HEK293 (cell line): ENCODE data around the gene AWAT1.

Source experiments
- CTCF ChIA-PET: fragments of 350-600 bp; formaldehyde crosslinking; extraction: SDS; loops from one replicate; lab custom pipeline; 2021; ENCODE audit warnings: antibody characterized with exemption; lab: Yijun Ruan, JAX
- POLR2A ChIA-PET: fragments of 300-600 bp; formaldehyde crosslinking; extraction: SDS; loops from one replicate; lab custom pipeline; 2020; ENCODE audit warnings: antibody characterized with exemption, inconsistent platforms; lab: Yijun Ruan, JAX
- H3K27ac ChIP-seq: fragments of 200-500 bp; sonication (Bioruptor generic); 2 replicates; pipeline ENCODE4 v1.5.1; 2014; ENCODE audit warnings: low read depth, low read length, control low read depth, inconsistent platforms; ENCODE audit errors: extremely low read depth
- H3K36me3 ChIP-seq, 2 experiments: fragments of 200-500 bp in 1 of 2; sonication (Bioruptor generic) in 1 of 2; 1 replicate in 1 of 2; 2 replicates in 1 of 2; pipeline ENCODE4 v1.5.1; 2014 to 2017; ENCODE audit warnings: inconsistent platforms in 2 of 2, low read length in 2 of 2; ENCODE audit not compliant: control insufficient read depth in 2 of 2, insufficient read depth in 1 of 2
- H3K4me1 ChIP-seq: fragments of 200-500 bp; sonication (Bioruptor generic); 2 replicates; pipeline ENCODE4 v1.5.1; 2014; ENCODE audit warnings: mild to moderate bottlenecking, low read length, inconsistent platforms; ENCODE audit not compliant: control insufficient read depth, insufficient read depth
- H3K4me3 ChIP-seq: 2 replicates; pipeline ENCODE4 v1.5.1; 2011; ENCODE audit warnings: low read depth, mild to moderate bottlenecking, control low read depth, low read length, moderate library complexity
- H3K9me3 ChIP-seq: fragments of 200-500 bp; sonication (Bioruptor generic); 2 replicates; pipeline ENCODE4 v1.5.1; 2014; ENCODE audit warnings: low read depth, low read length, inconsistent platforms; ENCODE audit not compliant: control insufficient read depth, insufficient read depth
- CTCF ChIP-seq: fragments of 450-650 bp; formaldehyde crosslinking; IDR thresholded peaks from 2 replicates; pipeline ENCODE4 v1.5.1; 2016; ENCODE audit warnings: missing biosample characterization, missing genetic modification characterization
- HOXD13 ChIP-seq: sonication (generic); formaldehyde crosslinking; IDR thresholded peaks from 2 replicates; pipeline ENCODE4 v1.8.0; 2022; ENCODE audit warnings: missing genetic modification reagents, borderline replicate concordance
- KLF10 ChIP-seq: fragments of 450-650 bp; IDR thresholded peaks from 2 replicates; pipeline ENCODE4 v1.5.1; 2018; ENCODE audit warnings: missing biosample characterization, mild to moderate bottlenecking, missing genetic modification characterization
- OSR2 ChIP-seq: fragments of 450-650 bp; formaldehyde crosslinking; IDR thresholded peaks from 2 replicates; pipeline ENCODE4 v1.5.1; 2016; ENCODE audit warnings: missing biosample characterization, missing genetic modification characterization
- YY1 ChIP-seq: fragments of 450-650 bp; formaldehyde crosslinking; IDR thresholded peaks from 2 replicates; pipeline ENCODE4 v1.5.1; 2018; ENCODE audit warnings: missing biosample characterization, missing genetic modification characterization
- YY2 ChIP-seq: fragments of 450-650 bp; formaldehyde crosslinking; IDR thresholded peaks from 2 replicates; pipeline ENCODE4 v1.5.1; 2016; ENCODE audit warnings: missing biosample characterization, missing genetic modification characterization
- ZBTB11 ChIP-seq: fragments of 450-650 bp; formaldehyde crosslinking; conservative IDR thresholded peaks from 2 replicates; pipeline ENCODE4 v1.5.1; 2016; ENCODE audit warnings: low read depth, missing biosample characterization, missing genetic modification characterization
- ZBTB17 ChIP-seq: fragments of 450-650 bp; formaldehyde crosslinking; IDR thresholded peaks from 2 replicates; pipeline ENCODE4 v1.5.1; 2016; ENCODE audit warnings: missing biosample characterization, missing genetic modification characterization
- ZBTB26 ChIP-seq: fragments of 450-650 bp; formaldehyde crosslinking; optimal IDR thresholded peaks from 2 replicates; pipeline ENCODE3; 2016; ENCODE audit warnings: missing biosample characterization, mild to moderate bottlenecking, missing genetic modification characterization
- ZBTB48 ChIP-seq: fragments of 450-650 bp; formaldehyde crosslinking; IDR thresholded peaks from 2 replicates; pipeline ENCODE4 v1.5.1; 2016; ENCODE audit warnings: missing biosample characterization, missing genetic modification characterization
- ZNF140 ChIP-seq: fragments of 450-650 bp; formaldehyde crosslinking; IDR thresholded peaks from 2 replicates; pipeline ENCODE4 v1.5.1; 2016; ENCODE audit warnings: missing biosample characterization, missing genetic modification characterization
- ZNF155 ChIP-seq: fragments of 450-650 bp; formaldehyde crosslinking; IDR thresholded peaks from 2 replicates; pipeline ENCODE4 v1.5.1; 2016; ENCODE audit warnings: missing biosample characterization, missing genetic modification characterization
- ZNF2 ChIP-seq: fragments of 450-650 bp; formaldehyde crosslinking; IDR thresholded peaks from 2 replicates; pipeline ENCODE4 v1.5.1; 2016; ENCODE audit warnings: missing biosample characterization, missing genetic modification characterization
- ZNF202 ChIP-seq: fragments of 450-650 bp; formaldehyde crosslinking; IDR thresholded peaks from 2 replicates; pipeline ENCODE4 v1.5.1; 2016; ENCODE audit warnings: missing biosample characterization, missing genetic modification characterization, borderline replicate concordance
- ZNF214 ChIP-seq: fragments of 450-650 bp; formaldehyde crosslinking; IDR thresholded peaks from 2 replicates; pipeline ENCODE4 v1.5.1; 2017; ENCODE audit warnings: missing biosample characterization, mild to moderate bottlenecking, missing genetic modification characterization, borderline replicate concordance
- ZNF239 ChIP-seq: fragments of 450-650 bp; formaldehyde crosslinking; IDR thresholded peaks from 2 replicates; pipeline ENCODE4 v1.5.1; 2016; ENCODE audit warnings: missing biosample characterization, missing genetic modification characterization
- ZNF398 ChIP-seq: fragments of 450-650 bp; formaldehyde crosslinking; IDR thresholded peaks from 2 replicates; pipeline ENCODE4 v1.5.1; 2017; ENCODE audit warnings: missing biosample characterization, missing genetic modification characterization
- ZNF48 ChIP-seq: fragments of 450-650 bp; formaldehyde crosslinking; IDR thresholded peaks from 2 replicates; pipeline ENCODE4 v1.5.1; 2016; ENCODE audit warnings: missing biosample characterization, missing genetic modification characterization
- ZNF585B ChIP-seq: fragments of 450-650 bp; formaldehyde crosslinking; IDR thresholded peaks from 2 replicates; pipeline ENCODE4 v1.5.1; 2016; ENCODE audit warnings: missing biosample characterization, missing genetic modification characterization
- ZNF626 ChIP-seq: fragments of 450-650 bp; sonication (Bioruptor Pico); formaldehyde crosslinking; IDR thresholded peaks from 2 replicates; pipeline ENCODE4 v1.5.1; 2018; ENCODE audit warnings: missing biosample characterization, missing genetic modification characterization, inconsistent platforms
- ZNF654 ChIP-seq: fragments of 450-650 bp; formaldehyde crosslinking; IDR thresholded peaks from 2 replicates; pipeline ENCODE4 v1.5.1; 2016; ENCODE audit warnings: low read depth, missing biosample characterization, missing genetic modification characterization
- ZNF776 ChIP-seq: fragments of 450-650 bp; formaldehyde crosslinking; IDR thresholded peaks from 2 replicates; pipeline ENCODE4 v1.5.0; 2017; ENCODE audit warnings: missing biosample characterization, missing genetic modification characterization, borderline replicate concordance
- ZNF843 ChIP-seq: fragments of 450-650 bp; formaldehyde crosslinking; IDR thresholded peaks from 2 replicates; pipeline ENCODE4 v1.5.1; 2016; ENCODE audit warnings: missing biosample characterization, missing genetic modification characterization
- ZSCAN4 ChIP-seq: fragments of 450-650 bp; formaldehyde crosslinking; IDR thresholded peaks from 2 replicates; pipeline ENCODE4 v1.5.1; 2017; ENCODE audit warnings: missing biosample characterization, missing genetic modification characterization

The AWAT1 gene

GRCh38 chrX:70247252-70247651 is 12.8 kb downstream of the AWAT1 start:
- ChIA-PET POLR2A (no interaction called here), CTCF (interaction anchor here (0.5 kb wide), 1 partner anchor 1110 kb away, joined by 3 read pairs; no protein-coding TSS in a partner anchor)
- Histone ChIP-seq H3K9me3 (no peaks in the 10 kb centered on the region; the same call in 1 of the 2 replicates), H3K36me3 (no peaks in the 10 kb centered on the region), H3K4me3 (no peak overlapping the region), H3K27ac (no peak overlapping the region), H3K4me1 (no peaks in the 10 kb centered on the region)
- TF ChIP-seq ZNF140 (tag by site-specific recombination) (no peak), ZBTB11 (tag by site-specific recombination) (no peak), ZSCAN4 (tag by site-specific recombination) (no peak), HOXD13 (CRISPR knock-in tag) (no peak), ZNF585B (tag by site-specific recombination) (no peak), YY1 (tag by site-specific recombination) (no peak), ZBTB17 (tag by site-specific recombination) (no peak), ZNF155 (tag by site-specific recombination) (no peak)

GRCh38 chrX:70252491-70252890 is 18.0 kb downstream of the AWAT1 start:
- no peaks in the 10 kb centered on the region for H3K4me1 ChIP-seq
- CTCF ChIA-PET = no interaction called here
- H3K36me3 ChIP-seq = no peaks in the 10 kb centered on the region

GRCh38 chrX:70253377-70254062 is 19.1 kb downstream of the AWAT1 start:
- CTCF ChIA-PET = interaction anchor here (0.5 to 1.4 kb wide), 4 partner anchors 9 to 760 kb away, joined by 3 read pairs; partner anchors contain the start of gene IGBP1

More at GRCh38 chrX:70252491-70252890, 18.0 kb downstream of the AWAT1 start:
- Histone ChIP-seq H3K9me3 (no peaks in the 10 kb centered on the region; the same call in none of the 2 replicates), H3K4me3 (no peak overlapping the region), H3K27ac (no peak overlapping the region)
- TF ChIP-seq ZNF48 (tag by site-specific recombination) = no peak
- no peak for TF ChIP-seq ZNF654 (tag by site-specific recombination)
- no peak for TF ChIP-seq ZNF398 (tag by site-specific recombination)
- TF ChIP-seq ZNF776 (tag by site-specific recombination) = no peak
- no peak for TF ChIP-seq ZNF2 (tag by site-specific recombination)
- no peak for TF ChIP-seq ZNF843
- TF ChIP-seq ZNF626 (tag by site-specific recombination) = no peak
- no peak for TF ChIP-seq YY2 (tag by site-specific recombination)
- POLR2A ChIA-PET = no interaction called here

More at GRCh38 chrX:70253377-70254062, 19.1 kb downstream of the AWAT1 start:
- Histone ChIP-seq H3K4me3 (no peak overlapping the region), H3K36me3 (no peaks in the 10 kb centered on the region), H3K27ac (no peak overlapping the region), H3K9me3 (no peaks in the 10 kb centered on the region; the same call in none of the 2 replicates), H3K4me1 (no peaks in the 10 kb centered on the region)
- TF ChIP-seq OSR2 (no peak), ZNF214 (tag by site-specific recombination) (no peak), ZBTB26 (tag by site-specific recombination) (no peak), CTCF (tag by site-specific recombination) (no peak), KLF10 (tag by site-specific recombination) (no peak), ZBTB48 (tag by site-specific recombination) (no peak), ZNF202 (no peak), ZNF239 (tag by site-specific recombination) (no peak)
- POLR2A ChIA-PET = no interaction called here
